Transverse colon (tissue), 4 donors: Measurements from ENCODE around the gene PIAS3.

Experiments used
- CTCF ChIP-seq, 5 experiments: fragments of 200-600 bp in 3 of 5; fragments of 450-650 bp in 2 of 5; sonication (generic) in 3 of 5; IDR thresholded peaks; 1 replicate in 2 of 5; 2 replicates in 3 of 5; pipeline ENCODE4 v1.5.1; 2016 to 2017; ENCODE audit warnings: antibody characterized with exemption in 5 of 5, inconsistent platforms in 3 of 5, mild to moderate bottlenecking in 2 of 5, moderate library complexity in 1 of 5
- POLR2A ChIP-seq: fragments of 450-650 bp; IDR thresholded peaks from one replicate; pipeline ENCODE4 v1.6.1; 2016; ENCODE audit warnings: antibody characterized with exemption, mild to moderate bottlenecking, moderate library complexity
- POLR2AphosphoS5 ChIP-seq, 3 donors: sonication (generic); formaldehyde crosslinking; IDR thresholded peaks; one replicate each; pipeline ENCODE4 v1.6.1; 2016; ENCODE audit warnings: antibody characterized with exemption in 3 of 3

- TF ChIP-seq CTCF (IDR thresholded peaks at IDR 0.05): no peak
- TF ChIP-seq POLR2AphosphoS5 (IDR thresholded peaks at IDR 0.05): no peak
- no peak for TF ChIP-seq POLR2A
Measured at GRCh38 chr1:145799806-145800205, 59.1 kb downstream of the PIAS3 start.
